PC-3 (cell line): ENCODE data around the gene FRMPD4. TPM values are rescaled to one million over a fixed set of nuclear protein-coding genes. Genes with fewer than 3 reads are reported as not detected.
A peak's percentile ranks its signal among the peaks of the same experiment; 100 is the strongest.

ENCODE experiments used
- ATAC-seq: fragments of 200-7000 bp; cut with Tn5 transposase; 2 replicates; pipeline ENCODE4 v1.9.1; 2020; ENCODE audit warnings: mild to moderate bottlenecking, moderate library complexity
- BruUV-seq: library from RNA; stranded (reverse); fragments of 400-500 nt; replicated peaks from 2 replicates; lab custom pipeline; 2021; lab: Mats Ljungman, UMichigan
- CTCF ChIA-PET: fragments of 300-600 bp; sonication (Branson Sonifier 250); formaldehyde crosslinking; loops from one replicate; lab custom pipeline; 2022; ENCODE audit warnings: antibody characterized with exemption; lab: Charles Lee
- POLR2A ChIA-PET: fragments of 300-600 bp; sonication (Branson Sonifier 250); formaldehyde crosslinking; loops from one replicate; lab custom pipeline; 2022; ENCODE audit warnings: antibody characterized with exemption; ENCODE audit not compliant: unreplicated experiment; lab: Charles Lee
- DNase-seq: peaks from one replicate; pipeline ENCODE4 v3.0.0-alpha.2; 2015
- H2AFZ ChIP-seq: fragments of 300-600 bp; sonication (generic); 2 replicates; pipeline ENCODE4 v1.6.0; 2016; ENCODE audit warnings: antibody characterized with exemption, low read length
- H3F3A ChIP-seq: fragments of 300-600 bp; sonication (generic); one replicate; pipeline ENCODE4 v1.6.0; 2017; ENCODE audit warnings: antibody characterized with exemption, low read length, control low read depth, mild to moderate bottlenecking; ENCODE audit not compliant: unreplicated experiment
- H3K27ac ChIP-seq: fragments of 300-600 bp; sonication (generic); 2 replicates; pipeline ENCODE4 v1.5.1; 2016; ENCODE audit warnings: mild to moderate bottlenecking, low read length
- H3K27me3 ChIP-seq: fragments of 300-600 bp; sonication (generic); 2 replicates; pipeline ENCODE4 v1.6.1; 2016; ENCODE audit warnings: low read length, mixed read lengths
- H3K36me3 ChIP-seq: fragments of 300-600 bp; sonication (generic); 2 replicates; pipeline ENCODE4 v1.6.1; 2016; ENCODE audit warnings: low read depth, mixed run types, low read length, mixed read lengths
- H3K4me1 ChIP-seq: fragments of 300-600 bp; sonication (generic); 2 replicates; pipeline ENCODE4 v1.5.1; 2016; ENCODE audit warnings: low read length; ENCODE audit not compliant: insufficient read depth
- H3K4me2 ChIP-seq: fragments of 300-600 bp; sonication (generic); 2 replicates; pipeline ENCODE4 v1.6.0; 2016; ENCODE audit warnings: low read length
- H3K4me3 ChIP-seq: fragments of 300-600 bp; sonication (generic); 2 replicates; pipeline ENCODE4 v1.5.1; 2016; ENCODE audit warnings: mild to moderate bottlenecking, low read length, mixed read lengths
- H3K79me2 ChIP-seq: fragments of 300-600 bp; sonication (generic); 2 replicates; pipeline ENCODE4 v1.6.1; 2017; ENCODE audit warnings: low read length, mixed read lengths
- H3K9ac ChIP-seq: fragments of 300-600 bp; sonication (generic); 2 replicates; pipeline ENCODE4 v1.6.0; 2016; ENCODE audit warnings: mild to moderate bottlenecking, low read length
- H3K9me2 ChIP-seq: fragments of 300-600 bp; sonication (generic); replicated peaks from 2 replicates; pipeline ENCODE4 v1.6.1; 2016; ENCODE audit warnings: mixed run types, low read length, mixed read lengths
- H3K9me3 ChIP-seq: fragments of 300-600 bp; sonication (generic); 2 replicates; pipeline ENCODE4 v1.6.1; 2016; ENCODE audit warnings: low read length, mixed read lengths
- H4K20me1 ChIP-seq: fragments of 300-600 bp; sonication (generic); 2 replicates; pipeline ENCODE4 v1.6.1; 2016; ENCODE audit warnings: low read length, mixed read lengths
- EZH2 ChIP-seq: fragments of 300-600 bp; sonication (generic); IDR thresholded peaks from one replicate; pipeline ENCODE4 v1.6.1; 2017; ENCODE audit warnings: antibody characterized with exemption, mild to moderate bottlenecking, low read length; ENCODE audit not compliant: unreplicated experiment
- EZH2phosphoT487 ChIP-seq: fragments of 300-600 bp; sonication (generic); IDR thresholded peaks from 2 replicates; pipeline ENCODE4 v1.6.1; 2018; ENCODE audit warnings: mild to moderate bottlenecking, antibody characterized with exemption, low read length, borderline replicate concordance
- intact Hi-C: fragments of 100-400 bp; cut with micrococcal nuclease; formaldehyde crosslinking; loops from 2 replicates; pipeline ENCODE4 v1.9.0; 2023
- total RNA-seq: library from RNA; depleted of rRNA; stranded (reverse); fragments of >200 nt; gene quantifications from 2 replicates; pipeline ENCODE4 v1.2.3, GENCODE V29; 2014
- TF ChIP-seq, protein P1 (sequence below): fragments of 300-600 bp; sonication (generic); conservative IDR thresholded peaks from 2 replicates; pipeline ENCODE4 v1.5.1; 2017; ENCODE audit warnings: antibody characterized with exemption, low read depth, mild to moderate bottlenecking, low read length

Gene FRMPD4
- total RNA-seq, 1 experiment from 2014 or later = 0.15 TPM

- BruUV-seq = no TSS peak
- CTCF ChIA-PET = no interaction called here
- no peaks in the 10 kb centered on the region for H3K79me2 ChIP-seq
- no peaks in the 10 kb centered on the region for H3K9me3 ChIP-seq
- H3K4me2 ChIP-seq = peak overlapping the region; percentile 74
- H3K27me3 ChIP-seq = no peaks in the 10 kb centered on the region
- TF ChIP-seq EZH2phosphoT487 (no peak), EZH2 (no peak)
- TF ChIP-seq, protein P1, sequence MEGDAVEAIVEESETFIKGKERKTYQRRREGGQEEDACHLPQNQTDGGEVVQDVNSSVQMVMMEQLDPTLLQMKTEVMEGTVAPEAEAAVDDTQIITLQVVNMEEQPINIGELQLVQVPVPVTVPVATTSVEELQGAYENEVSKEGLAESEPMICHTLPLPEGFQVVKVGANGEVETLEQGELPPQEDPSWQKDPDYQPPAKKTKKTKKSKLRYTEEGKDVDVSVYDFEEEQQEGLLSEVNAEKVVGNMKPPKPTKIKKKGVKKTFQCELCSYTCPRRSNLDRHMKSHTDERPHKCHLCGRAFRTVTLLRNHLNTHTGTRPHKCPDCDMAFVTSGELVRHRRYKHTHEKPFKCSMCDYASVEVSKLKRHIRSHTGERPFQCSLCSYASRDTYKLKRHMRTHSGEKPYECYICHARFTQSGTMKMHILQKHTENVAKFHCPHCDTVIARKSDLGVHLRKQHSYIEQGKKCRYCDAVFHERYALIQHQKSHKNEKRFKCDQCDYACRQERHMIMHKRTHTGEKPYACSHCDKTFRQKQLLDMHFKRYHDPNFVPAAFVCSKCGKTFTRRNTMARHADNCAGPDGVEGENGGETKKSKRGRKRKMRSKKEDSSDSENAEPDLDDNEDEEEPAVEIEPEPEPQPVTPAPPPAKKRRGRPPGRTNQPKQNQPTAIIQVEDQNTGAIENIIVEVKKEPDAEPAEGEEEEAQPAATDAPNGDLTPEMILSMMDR = no peak
- no peaks in the 10 kb centered on the region for H3K9me2 ChIP-seq
- no peak overlapping the region; the same call in 1 of the 2 replicates for H2AFZ ChIP-seq
- H3K27ac ChIP-seq = peak overlapping the region; percentile 91
- H3K4me3 ChIP-seq = no peak overlapping the region
- no peaks in the 10 kb centered on the region for H4K20me1 ChIP-seq
- H3K36me3 ChIP-seq = no peaks in the 10 kb centered on the region
- intact Hi-C loops = no loop called here
- peak; percentile 62 for ATAC-seq
- peak; percentile 47 for DNase-seq
- peak overlapping the region; percentile 51 for H3K9ac ChIP-seq
- POLR2A ChIA-PET = no interaction called here
- H3K4me1 ChIP-seq = peaks cover 20% of the 10 kb centered on the region
- no peaks in the 10 kb centered on the region for H3F3A ChIP-seq
Measured at GRCh38 chrX:12615061-12615460, 476.8 kb downstream of the FRMPD4 start.

GRCh38 chrX:12617241-12617640 is 479.0 kb downstream of the FRMPD4 start:
- DNase-seq (no peak), ATAC-seq (no peak)
- ChIA-PET CTCF (no interaction called here), POLR2A (no interaction called here)
- intact Hi-C loops = no loop called here
- Histone ChIP-seq H3K4me2 (no peak overlapping the region), H3F3A (no peaks in the 10 kb centered on the region), H3K79me2 (no peaks in the 10 kb centered on the region), H3K9me3 (no peaks in the 10 kb centered on the region), H3K4me3 (no peak overlapping the region), H3K27ac (no peak overlapping the region), H2AFZ (no peak overlapping the region), H3K4me1 (peaks cover 20% of the 10 kb centered on the region), H3K9ac (no peak overlapping the region), H3K36me3 (no peaks in the 10 kb centered on the region), H3K27me3 (no peaks in the 10 kb centered on the region), H4K20me1 (no peaks in the 10 kb centered on the region), H3K9me2 (no peaks in the 10 kb centered on the region)
- TF ChIP-seq, protein P1 = no peak
- TF ChIP-seq EZH2 (no peak), EZH2phosphoT487 (no peak)
- BruUV-seq = no TSS peak

GRCh38 chrX:12647230-12647629 is 509.0 kb downstream of the FRMPD4 start:
- ChIA-PET POLR2A (no interaction called here), CTCF (no interaction called here)
- H3K79me2 ChIP-seq = no peaks in the 10 kb centered on the region
- ATAC-seq = no peak
- no peaks in the 10 kb centered on the region for H3K27me3 ChIP-seq
- intact Hi-C loops = no loop called here
- no peaks in the 10 kb centered on the region for H3K9me3 ChIP-seq
- no peaks in the 10 kb centered on the region for H3K9me2 ChIP-seq
- TF ChIP-seq EZH2 (no peak), EZH2phosphoT487 (no peak)
- TF ChIP-seq, protein P1 = no peak
- no peaks in the 10 kb centered on the region for H3K4me1 ChIP-seq
- no peak overlapping the region for H3K4me3 ChIP-seq
- no peak for DNase-seq
- no peak overlapping the region for H3K4me2 ChIP-seq
- H3K27ac ChIP-seq = no peak overlapping the region
- H4K20me1 ChIP-seq = no peaks in the 10 kb centered on the region
- H3F3A ChIP-seq = no peaks in the 10 kb centered on the region
- no TSS peak for BruUV-seq
- no peak overlapping the region for H2AFZ ChIP-seq
- no peak overlapping the region for H3K9ac ChIP-seq
- no peaks in the 10 kb centered on the region for H3K36me3 ChIP-seq
